CD4-positive, alpha-beta T cell (primary cell): ENCODE results near the gene FBXO24. TPM values are rescaled to one million over a fixed set of nuclear protein-coding genes. Genes with fewer than 3 reads are reported as not detected.
"Not testable (repeated sequence)": the region's sequence is repeated elsewhere in the genome, so short reads cannot be mapped to it uniquely, and the experiment has no call there.

Experiments
- ATAC-seq: fragments of 200-7000 bp; cut with Tn5 transposase; one replicate; pipeline ENCODE4 v1.10.0; 2022; ENCODE audit warnings: mild to moderate bottlenecking; ENCODE audit not compliant: poor library complexity
- CTCF ChIA-PET: fragments of 350-600 bp; sonication (Branson Sonifier 250); formaldehyde crosslinking; loops from one replicate; lab custom pipeline; 2021; ENCODE audit warnings: antibody characterized with exemption, inconsistent platforms; lab: Charles Lee
- POLR2A ChIA-PET: fragments of 350-600 bp; sonication (Branson Sonifier 250); formaldehyde crosslinking; loops from one replicate; lab custom pipeline; 2021; ENCODE audit warnings: antibody characterized with exemption, inconsistent platforms; lab: Charles Lee
- DNase-seq, 14 experiments: peaks; one replicate each; pipeline ENCODE4 v3.0.0-alpha.2; 2013 to 2020; ENCODE audit warnings: mixed read lengths in 2 of 14
- H3K27ac ChIP-seq, 2 donors: one replicate each; pipeline versions ENCODE4 v1.5.1 to v1.7.0; 2013; ENCODE audit warnings: low read length in 2 of 2, low read depth in 1 of 2, mild to moderate bottlenecking in 1 of 2
- H3K27me3 ChIP-seq, 2 experiments: 1 replicate in 1 of 2; 2 replicates in 1 of 2; pipeline versions ENCODE4 v1.6.1 to v1.7.0; 2013; ENCODE audit warnings: low read length in 2 of 2, control low read depth in 1 of 2, mild to moderate bottlenecking in 1 of 2, moderate library complexity in 1 of 2; ENCODE audit not compliant: insufficient read depth in 2 of 2, control insufficient read depth in 1 of 2
- H3K36me3 ChIP-seq: one replicate; pipeline ENCODE4 v1.6.1; 2013; ENCODE audit warnings: low read length, control low read depth; ENCODE audit not compliant: insufficient read depth
- H3K4me1 ChIP-seq: one replicate; pipeline ENCODE4 v1.6.1; 2013; ENCODE audit warnings: low read length, control low read depth; ENCODE audit not compliant: insufficient read depth
- H3K4me3 ChIP-seq: one replicate; pipeline ENCODE4 v1.5.1; 2013; ENCODE audit warnings: mild to moderate bottlenecking, low read length, moderate library complexity
- H3K9me3 ChIP-seq, 2 experiments: 1 replicate in 1 of 2; 2 replicates in 1 of 2; pipeline versions ENCODE4 v1.6.1 to v1.7.0; 2013; ENCODE audit warnings: low read length in 2 of 2, mild to moderate bottlenecking in 2 of 2, control low read depth in 1 of 2, moderate library complexity in 1 of 2; ENCODE audit not compliant: control insufficient read depth in 1 of 2, insufficient read depth in 1 of 2
- H3K27ac Mint-ChIP-seq: one replicate; pipeline ENCODE4 v1.8.0; 2020; ENCODE audit warnings: mixed read lengths
- H3K27me3 Mint-ChIP-seq: one replicate; pipeline ENCODE4 v1.8.0; 2021; ENCODE audit warnings: mixed read lengths
- H3K36me3 Mint-ChIP-seq: one replicate; pipeline ENCODE4 v1.8.0; 2021; ENCODE audit warnings: low read depth, mixed read lengths
- H3K4me1 Mint-ChIP-seq: one replicate; pipeline ENCODE4 v1.8.0; 2021; ENCODE audit warnings: low read depth, mixed read lengths
- H3K4me3 Mint-ChIP-seq: one replicate; pipeline ENCODE4 v1.8.0; 2020; ENCODE audit warnings: mild to moderate bottlenecking, mixed read lengths
- H3K9me3 Mint-ChIP-seq: one replicate; pipeline ENCODE4 v1.8.0; 2020; ENCODE audit warnings: mixed read lengths
- intact Hi-C, 2 experiments: fragments of 100-400 bp; cut with DNase I in 1 of 2; cut with micrococcal nuclease in 1 of 2; formaldehyde crosslinking; loops; one replicate each; pipeline versions ENCODE4 v1.15.1 to v1.9.0; 2023 to 2025; cut with DNase I, micrococcal nuclease
- total RNA-seq, 174 experiments: library from RNA in 2 of 174; stranded (reverse) in 2 of 174; gene quantifications; one replicate each; pipeline ENCODE4 v1.2.3 and lab custom pipeline; 2021 to 2026
- TF ChIP-seq, protein P1 (sequence below): fragments of 200-600 bp; IDR thresholded peaks from one replicate; pipeline ENCODE4 v1.8.0; 2022; ENCODE audit warnings: antibody characterized with exemption, mild to moderate bottlenecking

The FBXO24 gene
- total RNA-seq, 2 experiments from 2014 or later: 0.66 to 0.78 TPM

DNA sequence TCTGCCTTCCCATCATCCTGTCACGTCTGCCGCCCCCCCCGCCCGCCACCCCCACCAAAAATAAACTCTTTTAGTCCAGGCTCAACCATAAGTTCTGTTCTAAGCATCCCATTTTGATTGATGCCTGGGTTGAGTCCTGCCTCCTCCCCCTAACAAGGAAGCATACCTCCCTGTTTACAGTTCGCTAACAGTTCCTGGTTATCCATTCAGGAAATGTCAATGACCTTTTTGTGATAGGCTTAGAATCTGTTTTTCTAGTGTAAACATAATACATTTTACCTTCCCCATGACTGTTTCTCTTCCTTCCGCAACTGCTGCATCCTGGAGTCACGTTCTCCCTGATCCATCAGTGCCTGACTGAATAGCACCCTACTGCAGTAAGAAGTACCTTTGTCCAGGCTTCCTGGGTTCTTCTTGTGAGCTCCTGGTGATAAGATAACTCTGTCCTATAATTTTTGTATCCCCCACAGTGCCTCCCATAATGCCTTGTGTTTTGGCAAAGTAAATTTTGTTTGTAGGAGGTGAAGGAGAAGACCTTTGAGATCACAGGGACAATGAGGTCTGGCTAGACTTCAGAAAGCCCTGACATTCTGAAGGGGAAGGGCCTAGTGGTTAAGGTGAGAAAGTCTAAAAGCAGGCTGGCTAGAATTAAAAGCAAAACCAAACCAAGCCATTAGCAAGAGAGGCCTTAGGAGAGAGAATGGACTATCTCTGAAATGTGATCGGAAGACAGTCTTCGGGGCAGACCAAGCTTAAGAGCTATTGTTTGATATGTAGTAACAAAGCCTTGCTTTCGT is 39.8 kb upstream of the FBXO24 start:
- peak; percentile 33 for ATAC-seq

DNA sequence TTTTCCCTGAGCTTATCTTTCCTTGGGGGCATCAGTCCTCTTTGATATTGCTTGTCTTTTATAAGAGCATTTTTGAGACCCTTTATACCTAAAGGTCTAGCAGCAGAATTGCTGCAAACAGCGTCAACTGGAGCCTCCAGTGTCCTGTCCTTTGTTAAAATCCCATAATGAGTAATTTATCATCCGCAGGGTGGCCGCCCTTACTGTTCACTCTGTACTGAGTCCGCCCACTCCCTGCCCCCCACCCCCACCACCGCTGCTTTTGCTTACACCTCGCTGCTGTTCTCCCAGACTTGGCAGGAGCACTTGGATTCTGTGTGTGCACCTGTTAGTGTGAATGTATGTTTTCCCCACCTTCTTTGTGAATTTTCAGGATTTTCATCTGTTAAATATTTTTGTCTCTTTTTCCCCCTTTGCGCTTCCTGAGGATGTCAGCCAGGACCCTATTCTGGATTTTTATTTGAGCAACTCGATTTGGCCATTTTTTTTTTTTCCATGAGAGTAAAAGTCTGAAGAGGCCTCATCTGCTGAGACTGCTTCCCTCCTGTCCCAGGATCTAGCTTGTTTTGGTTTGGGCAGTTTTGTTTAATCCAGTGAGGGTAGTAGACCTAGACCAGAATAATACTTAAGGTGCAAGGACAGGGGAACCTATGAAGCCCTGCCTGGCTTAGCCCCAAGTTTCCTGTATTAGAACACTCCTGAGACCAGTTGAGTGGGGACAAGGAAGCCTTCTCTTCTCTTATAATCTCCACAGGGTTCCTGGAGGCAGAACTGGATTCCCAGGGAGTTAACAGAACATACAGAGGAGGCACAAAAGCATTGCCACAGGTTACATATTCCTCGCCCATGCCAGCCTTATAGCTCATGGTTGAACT is 39.0 kb upstream of the FBXO24 start:
- Mint-ChIP-seq H3K4me1 (peaks cover 84% of the 10 kb centered on the region), H3K27ac (peak overlapping the region; percentile 73), H3K27me3 (no peaks in the 10 kb centered on the region), H3K36me3 (peaks cover 27% of the 10 kb centered on the region), H3K9me3 (no peaks in the 10 kb centered on the region), H3K4me3 (peak overlapping the region; percentile 47)
- Histone ChIP-seq H3K36me3 (peaks cover 22% of the 10 kb centered on the region), H3K27ac (peak overlapping the region; percentile 63 to 84), H3K4me1 (peaks cover 88% of the 10 kb centered on the region), H3K4me3 (peak overlapping the region; percentile 29), H3K9me3 (no peaks in the 10 kb centered on the region), H3K27me3 (no peaks in the 10 kb centered on the region)
- intact Hi-C loops: no loop called here
- TF ChIP-seq, protein P1, sequence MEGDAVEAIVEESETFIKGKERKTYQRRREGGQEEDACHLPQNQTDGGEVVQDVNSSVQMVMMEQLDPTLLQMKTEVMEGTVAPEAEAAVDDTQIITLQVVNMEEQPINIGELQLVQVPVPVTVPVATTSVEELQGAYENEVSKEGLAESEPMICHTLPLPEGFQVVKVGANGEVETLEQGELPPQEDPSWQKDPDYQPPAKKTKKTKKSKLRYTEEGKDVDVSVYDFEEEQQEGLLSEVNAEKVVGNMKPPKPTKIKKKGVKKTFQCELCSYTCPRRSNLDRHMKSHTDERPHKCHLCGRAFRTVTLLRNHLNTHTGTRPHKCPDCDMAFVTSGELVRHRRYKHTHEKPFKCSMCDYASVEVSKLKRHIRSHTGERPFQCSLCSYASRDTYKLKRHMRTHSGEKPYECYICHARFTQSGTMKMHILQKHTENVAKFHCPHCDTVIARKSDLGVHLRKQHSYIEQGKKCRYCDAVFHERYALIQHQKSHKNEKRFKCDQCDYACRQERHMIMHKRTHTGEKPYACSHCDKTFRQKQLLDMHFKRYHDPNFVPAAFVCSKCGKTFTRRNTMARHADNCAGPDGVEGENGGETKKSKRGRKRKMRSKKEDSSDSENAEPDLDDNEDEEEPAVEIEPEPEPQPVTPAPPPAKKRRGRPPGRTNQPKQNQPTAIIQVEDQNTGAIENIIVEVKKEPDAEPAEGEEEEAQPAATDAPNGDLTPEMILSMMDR: no peak
- ChIA-PET POLR2A (interaction anchor here (0.7 to 4.3 kb wide), 10 partner anchors 8 to 159 kb away, joined by 3 to 32 read pairs (median 6); partner anchors contain the start of genes AGFG2, FBXO24, LRCH4 and MEPCE), CTCF (interaction anchor here (1.0 to 3.9 kb wide), 3 partner anchors 12 to 22 kb away, joined by 3 to 47 read pairs (median 4); no protein-coding TSS in a partner anchor)
- ATAC-seq (no peak), DNase-seq (no peak)

More for the DNA sequence above, 39.8 kb upstream of the FBXO24 start:
- TF ChIP-seq, protein P1: no peak
- H3K36me3 Mint-ChIP-seq: peaks cover 27% of the 10 kb centered on the region
- H3K4me3 ChIP-seq: peak overlapping the region; percentile 29
- H3K27me3 Mint-ChIP-seq: no peaks in the 10 kb centered on the region
- peak overlapping the region; percentile 63 to 84 for H3K27ac ChIP-seq
- peak in 3 of 14 experiments; percentile 67 to 80 (median 76) for DNase-seq
- H3K27me3 ChIP-seq: no peaks in the 10 kb centered on the region
- H3K4me3 Mint-ChIP-seq: peak overlapping the region; percentile 47
- ChIA-PET POLR2A (interaction anchor here (0.7 to 2.2 kb wide), 9 partner anchors 13 to 160 kb away, joined by 3 to 9 read pairs (median 5); partner anchors contain the start of genes FBXO24, LRCH4, MEPCE and POP7), CTCF (interaction anchor here (1.0 to 3.9 kb wide), 4 partner anchors 13 to 159 kb away, joined by 3 to 47 read pairs (median 4); partner anchors contain the start of gene POP7)
- intact Hi-C loops: no loop called here
- peaks cover 95% of the 10 kb centered on the region for H3K4me1 ChIP-seq
- no peaks in the 10 kb centered on the region for H3K9me3 ChIP-seq
- H3K36me3 ChIP-seq: peaks cover 15% of the 10 kb centered on the region
- peaks cover 92% of the 10 kb centered on the region for H3K4me1 Mint-ChIP-seq
- no peaks in the 10 kb centered on the region for H3K9me3 Mint-ChIP-seq
- H3K27ac Mint-ChIP-seq: peak overlapping the region; percentile 73

DNA sequence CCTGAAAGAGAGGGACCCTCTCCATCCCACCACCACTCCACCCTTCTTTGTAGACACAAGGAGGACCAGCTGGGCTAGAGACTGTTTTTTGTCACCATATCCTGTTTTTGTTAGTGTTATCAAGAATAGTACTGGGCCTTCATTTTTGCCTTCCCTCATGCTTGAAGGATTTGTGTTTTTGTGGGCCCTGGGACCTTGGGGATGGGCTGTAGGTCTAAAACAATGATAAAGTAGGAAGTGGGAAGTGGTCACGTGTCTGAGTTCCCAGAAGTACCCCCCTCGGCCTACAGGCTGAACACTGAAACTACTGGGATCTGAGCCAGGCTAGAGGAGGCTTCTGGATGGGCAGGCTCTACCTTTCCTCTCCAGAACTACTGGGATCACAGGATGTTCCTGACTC is 38.3 kb upstream of the FBXO24 start:
- intact Hi-C loops: no loop called here
- Histone ChIP-seq H3K27me3 (no peaks in the 10 kb centered on the region), H3K9me3 (no peaks in the 10 kb centered on the region), H3K27ac (peak overlapping the region; percentile 63 to 84), H3K4me3 (no peak overlapping the region), H3K36me3 (peaks cover 29% of the 10 kb centered on the region), H3K4me1 (peaks cover 81% of the 10 kb centered on the region)
- DNase-seq (no peak), ATAC-seq (no peak)
- Mint-ChIP-seq H3K27me3 (no peaks in the 10 kb centered on the region), H3K9me3 (no peaks in the 10 kb centered on the region), H3K4me1 (peaks cover 82% of the 10 kb centered on the region), H3K4me3 (peak overlapping the region; percentile 47), H3K36me3 (peaks cover 33% of the 10 kb centered on the region), H3K27ac (peak overlapping the region; percentile 73)
- POLR2A ChIA-PET: interaction anchor here (1.1 to 4.3 kb wide), 6 partner anchors 9 to 118 kb away, joined by 3 to 32 read pairs (median 6); partner anchors contain the start of genes AGFG2, FBXO24, LRCH4 and MEPCE
- CTCF ChIA-PET: interaction anchor here (1.3 to 3.9 kb wide), 2 partner anchors 11 to 17 kb away, joined by 4 to 47 read pairs; no protein-coding TSS in a partner anchor
- TF ChIP-seq, protein P1: no peak

DNA sequence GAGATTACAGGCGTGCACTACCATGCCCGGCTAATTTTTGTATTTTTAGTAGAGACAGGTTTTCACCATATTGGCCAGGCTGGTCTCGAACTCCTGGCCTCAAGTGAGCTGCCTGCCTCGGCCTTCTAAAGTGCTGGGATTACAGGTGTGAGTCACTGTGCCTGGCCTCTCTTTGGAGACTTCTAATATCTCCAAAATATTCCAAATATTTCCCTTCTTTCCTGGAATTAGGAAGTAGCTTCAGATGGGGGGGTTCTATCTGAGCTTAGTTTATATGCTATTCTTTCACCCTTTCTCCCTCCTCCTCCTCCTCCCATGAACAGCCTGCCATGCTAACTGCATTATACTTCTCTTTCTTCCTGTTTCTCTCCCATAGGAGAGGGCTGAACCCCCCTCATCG is 37.7 kb upstream of the FBXO24 start:
- H3K9me3 ChIP-seq, H3K27me3 ChIP-seq, intact Hi-C loops, H3K9me3 Mint-ChIP-seq, H3K4me3 ChIP-seq, H3K27me3 Mint-ChIP-seq, DNase-seq, ATAC-seq: not testable (repeated sequence)
- Mint-ChIP-seq H3K36me3 (peaks cover 37% of the 10 kb centered on the region), H3K4me3 (peak overlapping the region; percentile 73), H3K4me1 (peaks cover 76% of the 10 kb centered on the region), H3K27ac (peak overlapping the region; percentile 73)
- ChIA-PET CTCF (interaction anchor here (1.3 kb wide), 1 partner anchor 16 kb away, joined by 4 read pairs; no protein-coding TSS in a partner anchor), POLR2A (interaction anchor here (0.9 to 4.3 kb wide), 7 partner anchors 9 to 119 kb away, joined by 3 to 32 read pairs (median 3); partner anchors contain the start of genes AGFG2, MEPCE and MOSPD3)
- Histone ChIP-seq H3K4me1 (peaks cover 75% of the 10 kb centered on the region), H3K36me3 (peaks cover 35% of the 10 kb centered on the region), H3K27ac (peak overlapping the region; percentile 23)
